ENCODE measurements around the gene NTM.

The NTM gene

GRCh38 chr11:131378931-131379330 lies 8.5 kb downstream of the NTM start:
- Histone ChIP-seq H3K36me3 (no peaks in the 10 kb centered on the region), H3K4me3 (ENCODE audit: low read depth, low read length) (no peak overlapping the region), H3K9me3 (no peaks in the 10 kb centered on the region; the same call in 1 of the 2 replicates), H3K27me3 (no peaks in the 10 kb centered on the region), H3K4me1 (no peaks in the 10 kb centered on the region)
- DNase-seq, result no peak
- TF ChIP-seq CTCF (IDR thresholded peaks at IDR 0.05; ENCODE audit: low read depth, low read length), result no peak

GRCh38 chr11:131385763-131386390 lies 15.5 kb downstream of the NTM start:
- Histone ChIP-seq H3K4me1 (no peaks in the 10 kb centered on the region), H3K9me3 (no peaks in the 10 kb centered on the region; the same call in 1 of the 2 replicates), H3K27me3 (no peaks in the 10 kb centered on the region), H3K36me3 (no peaks in the 10 kb centered on the region), H3K4me3 (ENCODE audit: low read depth, low read length) (no peak overlapping the region)
- TF ChIP-seq CTCF (IDR thresholded peaks at IDR 0.05; ENCODE audit: low read depth, low read length), result no peak
- no peak for DNase-seq

DNA sequence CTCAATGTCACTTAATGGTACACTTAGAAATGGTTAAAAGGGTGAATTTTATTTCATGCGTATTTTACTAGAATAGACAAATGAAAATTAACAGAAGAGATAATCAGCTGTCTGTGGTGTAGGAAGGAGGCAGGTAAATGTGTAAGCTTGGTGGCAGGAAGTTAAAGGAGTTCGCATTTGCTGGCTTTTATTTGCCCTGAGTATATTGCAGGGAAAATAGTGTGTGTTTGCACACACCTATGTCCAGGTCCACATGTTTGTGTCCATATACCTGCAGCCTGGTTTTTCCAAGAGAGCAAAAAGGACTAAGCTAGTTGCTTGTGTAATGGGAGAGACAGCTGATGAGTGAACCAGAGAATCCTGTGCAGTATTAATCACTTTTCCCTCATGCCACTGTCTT lies 16.0 kb downstream of the NTM start:
- no peak for TF ChIP-seq CTCF (IDR thresholded peaks at IDR 0.05; ENCODE audit: low read depth, low read length)
- no peak overlapping the region for H3K4me3 ChIP-seq (ENCODE audit: low read depth, low read length)
- H3K4me1 ChIP-seq, result no peaks in the 10 kb centered on the region
- no peaks in the 10 kb centered on the region for H3K27me3 ChIP-seq
- no peaks in the 10 kb centered on the region for H3K36me3 ChIP-seq
- H3K9me3 ChIP-seq, result no peaks in the 10 kb centered on the region; the same call in 1 of the 2 replicates
- DNase-seq, result no peak

DNA sequence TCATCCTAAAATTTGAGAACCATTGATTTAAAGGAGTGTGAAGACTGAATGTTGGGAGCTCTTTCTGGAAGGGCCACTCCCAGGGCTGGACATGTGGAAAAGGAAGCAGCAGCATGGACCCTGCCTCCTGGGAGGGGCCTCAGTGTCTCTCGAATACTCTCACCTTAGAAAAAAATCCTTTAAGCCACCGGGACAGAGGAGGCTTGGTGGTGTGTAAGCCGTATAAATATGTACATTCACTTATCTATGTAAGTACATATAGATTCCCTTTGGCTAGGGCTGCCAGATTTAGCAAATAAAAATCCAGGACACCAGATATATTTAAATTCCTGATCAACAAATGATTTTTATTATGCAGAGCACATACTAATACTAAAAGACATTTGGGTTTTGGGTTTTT lies 17.6 kb downstream of the NTM start:
- H3K4me3 ChIP-seq (ENCODE audit: low read depth, low read length), result no peak overlapping the region
- no peaks in the 10 kb centered on the region; the same call in 1 of the 2 replicates for H3K9me3 ChIP-seq
- no peaks in the 10 kb centered on the region for H3K27me3 ChIP-seq
- TF ChIP-seq CTCF (IDR thresholded peaks at IDR 0.05; ENCODE audit: low read depth, low read length), result no peak
- no peaks in the 10 kb centered on the region for H3K36me3 ChIP-seq
- DNase-seq, result no peak
- H3K4me1 ChIP-seq, result no peaks in the 10 kb centered on the region

GRCh38 chr11:131389582-131389981 lies 19.2 kb downstream of the NTM start:
- no peaks in the 10 kb centered on the region; the same call in 1 of the 2 replicates for H3K9me3 ChIP-seq
- no peaks in the 10 kb centered on the region for H3K27me3 ChIP-seq
- no peak for TF ChIP-seq CTCF (IDR thresholded peaks at IDR 0.05; ENCODE audit: low read depth, low read length)
- H3K36me3 ChIP-seq, result no peaks in the 10 kb centered on the region
- DNase-seq, result no peak
- H3K4me1 ChIP-seq, result no peaks in the 10 kb centered on the region
- H3K4me3 ChIP-seq (ENCODE audit: low read depth, low read length), result no peak overlapping the region

GRCh38 chr11:131391176-131391575 lies 20.8 kb downstream of the NTM start:
- H3K27me3 ChIP-seq, result no peaks in the 10 kb centered on the region
- H3K4me3 ChIP-seq (ENCODE audit: low read depth, low read length), result no peak overlapping the region
- H3K9me3 ChIP-seq, result no peaks in the 10 kb centered on the region
- no peaks in the 10 kb centered on the region for H3K4me1 ChIP-seq
- H3K36me3 ChIP-seq, result no peaks in the 10 kb centered on the region
- TF ChIP-seq CTCF (IDR thresholded peaks at IDR 0.05; ENCODE audit: low read depth, low read length), result no peak
- no peak for DNase-seq

Data from BE2C (cell line).